CD4-positive, alpha-beta T cell treated with Interleukin-17A for 1 hour (primary cell): ENCODE results near the gene AFAP1.

ENCODE experiments used
- DNase-seq: peaks from one replicate; pipeline ENCODE4 v3.0.0-alpha.2; 2020

Gene AFAP1

GRCh38 chr4:7801641-7802040, 138.0 kb downstream of the AFAP1 start:
- DNase-seq, result no peak

DNA sequence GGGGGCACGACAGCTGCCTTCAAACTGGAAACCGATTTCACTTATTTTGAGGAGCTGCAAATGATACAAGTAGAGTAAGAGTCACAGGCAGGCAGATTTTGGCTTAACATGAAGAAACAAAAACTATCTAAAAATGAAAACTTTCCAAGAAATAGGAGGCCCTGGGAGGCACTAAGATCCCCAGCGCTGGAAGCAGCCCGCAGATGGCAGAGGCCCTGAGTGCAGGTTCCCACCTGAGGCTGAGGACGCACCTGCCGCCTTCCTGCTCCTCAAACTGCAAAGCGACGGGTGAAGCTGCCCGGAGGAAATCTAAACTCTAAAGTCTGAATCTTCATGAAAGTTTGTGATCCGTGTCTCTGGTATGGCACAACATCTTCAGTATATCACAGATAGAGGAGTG, 138.7 kb downstream of the AFAP1 start:
- no peak for DNase-seq

- no peak for DNase-seq
Observed at GRCh38 chr4:7800410-7800809, 139.3 kb downstream of the AFAP1 start.

- no peak for DNase-seq
Observed at GRCh38 chr4:7799736-7800135, 139.9 kb downstream of the AFAP1 start.

DNA sequence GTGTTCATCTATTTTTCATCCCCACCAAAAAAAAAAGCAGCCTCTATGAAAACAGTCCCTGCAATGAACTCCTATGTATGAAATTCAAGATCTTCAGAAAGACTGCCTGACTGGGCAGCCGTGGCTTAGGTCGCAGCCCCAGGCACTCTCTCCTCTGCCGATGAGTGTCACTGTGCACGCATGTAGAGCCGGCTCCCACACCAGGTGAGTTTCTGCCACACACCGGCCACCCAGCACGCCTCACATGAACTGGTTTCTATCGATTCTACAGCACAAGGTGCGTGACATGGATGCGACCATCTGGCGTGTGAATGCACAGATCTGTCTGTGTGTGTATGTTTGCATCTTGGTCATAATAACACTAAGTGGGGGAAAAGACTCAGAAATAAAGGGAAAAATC, 140.4 kb downstream of the AFAP1 start:
- DNase-seq, result no peak

- no peak for DNase-seq
Observed at GRCh38 chr4:7798178-7798995, 141.3 kb downstream of the AFAP1 start.

DNA sequence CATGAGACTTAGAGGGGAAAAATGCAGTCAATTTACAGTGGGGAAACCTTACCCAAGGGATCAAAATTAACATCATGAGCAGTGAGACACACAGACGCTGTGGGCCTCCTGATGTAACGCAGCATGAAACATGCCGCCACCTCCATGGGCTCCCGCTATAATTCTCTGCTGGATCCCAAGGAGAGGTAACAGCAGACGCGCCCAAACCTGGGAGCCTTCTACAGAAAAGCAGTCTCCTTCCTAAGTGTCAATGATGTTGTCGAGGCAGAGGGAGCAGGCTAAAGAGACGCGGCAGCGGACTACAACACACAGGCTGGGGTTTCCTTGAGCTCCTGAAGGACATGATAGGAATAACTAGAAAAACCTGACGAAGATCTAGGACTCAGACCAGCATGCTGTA, 142.3 kb downstream of the AFAP1 start:
- DNase-seq, result no peak

- DNase-seq, result no peak
Observed at GRCh38 chr4:7795983-7796382, 143.7 kb downstream of the AFAP1 start.

GRCh38 chr4:7793186-7793585, 146.5 kb downstream of the AFAP1 start:
- DNase-seq, result no peak

DNA sequence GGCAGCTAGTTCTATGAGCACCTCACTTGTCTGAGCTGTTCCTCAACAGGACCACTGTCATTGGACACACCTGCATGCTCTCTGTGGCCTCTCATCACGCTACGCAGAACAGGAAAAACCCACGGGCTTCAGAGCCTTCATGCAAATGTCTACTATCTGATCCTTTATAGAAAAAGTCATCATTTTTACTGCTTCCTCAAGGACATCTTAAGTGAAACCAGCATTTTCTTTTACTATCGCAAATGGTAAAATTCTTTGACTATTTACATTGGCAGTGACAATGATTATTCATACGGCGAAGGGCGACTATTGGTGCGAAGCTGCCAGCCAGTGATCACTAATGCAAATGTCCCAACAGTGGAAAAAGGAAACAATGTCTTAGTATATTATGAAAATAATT, 147.0 kb downstream of the AFAP1 start:
- DNase-seq, result no peak

DNA sequence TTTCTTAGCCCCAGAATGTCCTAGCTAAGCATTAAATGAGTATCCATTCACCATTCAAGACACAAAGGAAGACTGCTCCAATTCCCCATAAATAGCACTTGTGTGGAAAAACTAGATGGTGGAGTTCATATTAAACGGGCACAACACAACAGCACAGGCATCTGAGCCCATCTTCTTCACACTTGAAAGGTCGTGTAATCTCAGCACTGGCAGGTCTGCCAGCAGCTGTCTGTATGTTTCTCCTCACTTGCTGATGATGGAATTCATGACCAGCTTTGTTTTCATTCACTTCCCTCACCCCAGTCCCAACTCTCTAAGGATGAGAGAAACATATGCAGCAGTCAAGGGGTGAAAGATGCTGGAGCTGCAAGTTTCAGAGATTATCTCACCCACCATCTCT, 148.7 kb downstream of the AFAP1 start:
- no peak for DNase-seq

GRCh38 chr4:7790023-7790422, 149.6 kb downstream of the AFAP1 start:
- DNase-seq, result no peak

- no peak for DNase-seq
Observed at GRCh38 chr4:7788694-7789425, 150.8 kb downstream of the AFAP1 start.

GRCh38 chr4:7788193-7788592, 151.5 kb downstream of the AFAP1 start:
- DNase-seq, result no peak

- no peak for DNase-seq
Observed at GRCh38 chr4:7787681-7788141, 151.9 kb downstream of the AFAP1 start.

GRCh38 chr4:7787067-7787466, 152.6 kb downstream of the AFAP1 start:
- no peak for DNase-seq

- no peak for DNase-seq
Observed at GRCh38 chr4:7786517-7786916, 153.1 kb downstream of the AFAP1 start.

GRCh38 chr4:7786040-7786439, 153.6 kb downstream of the AFAP1 start:
- no peak for DNase-seq

GRCh38 chr4:7785017-7785416, 154.6 kb downstream of the AFAP1 start:
- DNase-seq, result no peak

DNA sequence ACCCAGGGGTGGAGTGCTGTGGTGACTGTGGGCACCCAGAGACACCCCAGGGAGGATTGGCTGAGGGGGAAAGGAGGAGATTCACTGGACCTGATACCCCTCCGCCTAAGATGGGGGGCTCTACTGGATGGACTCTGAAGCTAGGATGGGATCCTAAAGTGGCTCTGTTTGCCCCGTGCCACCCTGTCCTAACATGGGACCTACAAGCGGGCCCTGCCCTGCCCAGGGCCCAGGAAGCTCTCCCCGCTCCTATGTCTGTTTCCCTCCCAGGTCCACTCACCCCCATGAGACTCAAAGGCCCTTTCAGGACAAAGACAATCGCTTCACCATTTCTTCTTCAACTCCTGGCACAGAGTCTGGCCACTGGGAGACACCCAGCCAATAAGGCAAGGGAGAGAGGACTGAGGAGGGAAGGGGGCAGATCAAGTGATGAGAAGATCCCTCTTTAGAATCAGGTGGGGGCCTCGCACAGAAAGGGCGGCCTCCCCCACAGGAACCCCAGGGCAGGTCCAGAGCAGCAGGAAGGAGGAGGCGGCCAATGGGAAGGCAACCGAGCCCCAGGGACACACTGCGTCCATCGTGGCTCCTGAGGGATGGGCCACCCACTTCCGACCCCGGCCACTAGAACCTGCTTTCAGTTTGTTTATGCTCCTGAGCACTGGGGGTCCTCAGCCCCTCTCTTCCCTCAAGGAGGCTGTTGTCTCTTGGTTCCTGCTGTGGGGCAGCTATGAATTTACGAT, 155.4 kb downstream of the AFAP1 start:
- no peak for DNase-seq

- DNase-seq, result no peak
Observed at GRCh38 chr4:7783541-7783940, 156.1 kb downstream of the AFAP1 start.

DNA sequence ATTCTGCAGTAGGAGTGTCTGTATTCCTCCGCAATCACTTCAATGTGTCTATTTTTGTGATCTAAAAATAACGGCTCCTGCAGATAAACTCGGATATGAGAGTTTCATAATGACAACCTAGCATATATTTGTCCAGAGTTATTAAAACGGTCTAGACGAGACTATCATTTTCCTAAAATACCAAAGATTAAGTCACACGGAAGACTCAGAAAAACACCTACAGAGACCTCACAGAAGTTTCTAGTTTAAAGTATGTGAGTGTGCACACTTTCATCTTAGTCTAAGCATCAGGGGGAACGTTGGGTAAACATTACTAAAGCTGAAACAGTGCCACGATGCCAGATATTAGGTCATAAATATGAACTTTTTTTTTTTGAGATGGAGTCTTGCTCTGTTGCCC, 156.9 kb downstream of the AFAP1 start:
- no peak for DNase-seq

GRCh38 chr4:7781993-7782392, 157.7 kb downstream of the AFAP1 start:
- no peak for DNase-seq

DNA sequence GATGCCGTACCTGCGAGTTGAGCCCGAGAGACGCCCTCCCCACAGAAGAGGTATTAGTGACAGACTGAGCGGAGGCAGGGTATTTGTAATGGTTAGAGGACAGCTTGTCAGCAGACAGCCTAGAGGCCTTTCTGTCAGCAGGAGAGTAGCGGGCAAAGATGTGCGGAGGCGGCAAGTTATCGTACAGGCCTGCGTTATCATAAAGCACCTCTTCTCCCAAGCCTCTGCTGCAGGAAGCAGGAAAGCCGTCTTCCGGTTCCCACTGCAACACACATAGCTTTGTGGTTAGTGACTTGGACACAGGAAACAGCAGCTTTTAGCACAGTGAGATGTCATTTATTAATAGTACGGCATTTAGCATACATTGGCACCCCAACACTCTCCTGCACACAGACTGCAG, 158.3 kb downstream of the AFAP1 start:
- DNase-seq, result no peak
